22Rv1 (cell line): ENCODE results near the gene LYPD5.
A peak's percentile ranks its signal among the peaks of the same experiment; 100 is the strongest.
"Not testable (repeated sequence)": the region's sequence is repeated elsewhere in the genome, so short reads cannot be mapped to it uniquely, and the experiment has no call there.

ENCODE experiments used
- H3K27ac ChIP-seq: fragments of 450-650 bp; 2 replicates; pipeline ENCODE4 v1.5.1; 2017
- ZFX ChIP-seq: fragments of 450-650 bp; IDR thresholded peaks from 2 replicates; pipeline ENCODE4 v1.6.1; 2017; ENCODE audit warnings: antibody characterized with exemption, borderline replicate concordance
- TF ChIP-seq, protein P1 (sequence below): fragments of 450-650 bp; IDR thresholded peaks from 2 replicates; pipeline ENCODE4 v1.5.1; 2017; ENCODE audit warnings: mild to moderate bottlenecking

LYPD5 gene

DNA sequence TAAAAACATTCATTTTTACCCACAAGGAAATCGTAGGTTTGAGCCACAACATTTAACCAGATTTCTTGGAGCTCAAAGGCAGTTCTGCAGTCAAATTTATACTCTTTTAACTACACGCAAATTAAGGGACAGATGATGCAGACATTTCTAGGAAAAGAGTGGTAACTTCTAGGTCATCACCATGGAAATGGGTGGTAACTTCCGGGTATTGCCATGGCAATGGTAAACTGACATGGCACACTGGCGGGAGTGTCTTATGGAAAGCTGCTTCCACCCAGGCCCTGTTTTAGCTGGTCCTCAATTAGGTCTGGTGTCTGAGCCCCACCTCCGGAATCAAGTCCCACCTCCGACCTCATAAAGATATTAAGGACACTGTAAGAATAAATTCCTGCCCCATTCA lies 10.4 kb upstream of the LYPD5 start:
- no peak overlapping the region for H3K27ac ChIP-seq
- TF ChIP-seq ZFX: no peak
- TF ChIP-seq, protein P1, sequence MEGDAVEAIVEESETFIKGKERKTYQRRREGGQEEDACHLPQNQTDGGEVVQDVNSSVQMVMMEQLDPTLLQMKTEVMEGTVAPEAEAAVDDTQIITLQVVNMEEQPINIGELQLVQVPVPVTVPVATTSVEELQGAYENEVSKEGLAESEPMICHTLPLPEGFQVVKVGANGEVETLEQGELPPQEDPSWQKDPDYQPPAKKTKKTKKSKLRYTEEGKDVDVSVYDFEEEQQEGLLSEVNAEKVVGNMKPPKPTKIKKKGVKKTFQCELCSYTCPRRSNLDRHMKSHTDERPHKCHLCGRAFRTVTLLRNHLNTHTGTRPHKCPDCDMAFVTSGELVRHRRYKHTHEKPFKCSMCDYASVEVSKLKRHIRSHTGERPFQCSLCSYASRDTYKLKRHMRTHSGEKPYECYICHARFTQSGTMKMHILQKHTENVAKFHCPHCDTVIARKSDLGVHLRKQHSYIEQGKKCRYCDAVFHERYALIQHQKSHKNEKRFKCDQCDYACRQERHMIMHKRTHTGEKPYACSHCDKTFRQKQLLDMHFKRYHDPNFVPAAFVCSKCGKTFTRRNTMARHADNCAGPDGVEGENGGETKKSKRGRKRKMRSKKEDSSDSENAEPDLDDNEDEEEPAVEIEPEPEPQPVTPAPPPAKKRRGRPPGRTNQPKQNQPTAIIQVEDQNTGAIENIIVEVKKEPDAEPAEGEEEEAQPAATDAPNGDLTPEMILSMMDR: no peak

DNA sequence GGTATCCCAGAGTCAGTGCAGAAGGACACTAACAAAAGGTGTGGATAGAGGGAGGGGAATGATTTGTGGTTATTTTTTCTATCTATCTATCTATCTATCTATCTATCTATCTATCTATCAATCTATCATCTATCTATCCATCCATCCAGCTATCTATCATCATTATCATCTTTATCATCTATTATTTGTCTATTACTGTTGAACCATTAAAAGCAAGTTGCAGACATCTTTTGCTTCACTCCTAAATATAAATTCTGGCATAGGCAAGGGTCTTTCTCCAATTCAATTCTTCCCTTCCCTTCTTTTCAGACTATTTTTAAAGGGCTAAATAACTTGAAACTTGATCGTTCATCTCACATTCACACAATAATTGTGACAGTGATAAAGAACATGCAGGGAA lies 10.0 kb upstream of the LYPD5 start:
- no peak overlapping the region for H3K27ac ChIP-seq
- TF ChIP-seq ZFX: no peak
- TF ChIP-seq, protein P1: no peak

DNA sequence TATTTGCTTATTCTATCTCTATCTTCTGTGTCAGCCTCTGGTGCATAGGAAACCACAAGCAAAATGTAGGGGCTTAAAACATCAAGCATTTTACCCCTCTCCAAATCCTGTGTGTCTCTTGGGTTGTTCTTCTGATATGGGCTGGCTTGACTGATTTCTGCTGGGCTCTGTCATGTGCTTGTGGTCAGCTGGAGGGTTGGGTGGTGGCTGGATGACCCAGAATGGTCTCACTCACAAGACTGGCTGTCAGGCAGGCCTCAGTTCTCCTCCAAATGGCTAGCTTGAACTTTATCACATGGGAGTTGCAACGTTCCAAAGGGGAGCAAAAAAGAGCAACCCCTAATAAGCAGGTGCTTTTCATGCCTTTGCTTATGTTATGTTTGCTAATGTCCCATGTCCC lies 9.6 kb upstream of the LYPD5 start:
- no peak overlapping the region for H3K27ac ChIP-seq
- no peak for TF ChIP-seq ZFX
- TF ChIP-seq, protein P1: no peak

DNA sequence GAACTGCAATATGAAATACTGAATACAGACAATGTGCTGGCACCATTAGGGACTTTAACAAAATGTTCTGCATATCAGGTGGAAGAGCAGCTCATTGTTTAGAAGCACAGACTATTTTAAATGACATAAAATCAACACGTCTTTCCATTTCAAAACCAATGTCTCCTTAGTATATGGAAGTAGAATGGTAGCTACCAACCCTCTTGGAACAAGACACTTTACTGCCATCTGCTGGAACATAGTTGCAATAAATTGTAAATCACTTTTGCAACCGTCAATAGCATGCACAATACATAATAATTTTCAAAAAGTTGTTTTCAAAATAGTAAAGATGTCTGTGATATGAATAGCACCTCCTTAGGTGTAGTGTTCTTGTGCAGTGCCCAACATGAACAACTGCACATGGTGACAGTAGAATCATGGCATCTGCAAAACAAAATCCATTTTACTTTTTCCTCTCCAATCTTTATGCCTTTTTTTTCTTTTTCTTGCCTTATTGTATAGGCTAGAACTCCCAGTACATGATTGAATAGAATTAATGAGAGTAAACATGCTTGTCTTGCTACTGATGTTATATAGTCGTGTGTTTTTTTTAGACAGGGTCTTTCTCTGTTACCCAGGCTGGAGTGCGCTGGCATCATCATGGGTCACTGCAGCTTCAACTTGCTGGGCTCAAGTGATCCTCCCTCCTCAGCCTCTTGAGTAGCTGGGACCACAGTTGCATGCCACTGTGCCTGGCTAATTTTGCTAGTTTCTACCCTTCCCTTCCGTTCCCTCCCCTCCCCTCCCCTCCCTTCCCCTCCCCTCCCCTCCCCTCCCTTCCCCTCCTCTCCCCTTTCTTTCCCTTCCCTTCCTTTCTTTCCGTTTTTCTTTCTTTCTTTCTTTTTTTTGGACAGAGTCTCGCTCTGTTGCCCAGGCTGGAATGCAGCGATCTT lies 7.8 kb upstream of the LYPD5 start:
- TF ChIP-seq ZFX: no peak
- TF ChIP-seq, protein P1: peak; percentile 81
- H3K27ac ChIP-seq: no peak overlapping the region

DNA sequence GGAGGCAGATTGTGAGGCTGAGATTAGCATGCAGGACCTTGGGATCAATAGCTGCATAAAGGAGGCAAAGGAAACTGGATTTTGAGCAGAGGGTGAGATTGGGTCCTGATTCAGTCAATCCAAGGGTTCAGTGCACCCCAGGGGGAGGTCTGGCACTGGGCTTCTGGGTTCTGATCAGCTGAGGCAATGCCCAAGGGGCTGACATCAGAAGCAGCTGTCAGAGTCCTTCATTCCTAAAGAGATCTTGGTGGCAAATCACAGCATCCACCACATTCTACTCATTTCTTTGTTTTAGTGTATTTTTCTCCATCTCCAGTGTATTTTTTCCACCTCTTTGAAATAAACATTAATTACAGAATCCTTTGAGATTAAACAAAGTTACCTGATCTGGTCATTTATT lies 5.4 kb upstream of the LYPD5 start:
- H3K27ac ChIP-seq: no peak overlapping the region
- TF ChIP-seq, protein P1: no peak
- TF ChIP-seq ZFX: no peak

DNA sequence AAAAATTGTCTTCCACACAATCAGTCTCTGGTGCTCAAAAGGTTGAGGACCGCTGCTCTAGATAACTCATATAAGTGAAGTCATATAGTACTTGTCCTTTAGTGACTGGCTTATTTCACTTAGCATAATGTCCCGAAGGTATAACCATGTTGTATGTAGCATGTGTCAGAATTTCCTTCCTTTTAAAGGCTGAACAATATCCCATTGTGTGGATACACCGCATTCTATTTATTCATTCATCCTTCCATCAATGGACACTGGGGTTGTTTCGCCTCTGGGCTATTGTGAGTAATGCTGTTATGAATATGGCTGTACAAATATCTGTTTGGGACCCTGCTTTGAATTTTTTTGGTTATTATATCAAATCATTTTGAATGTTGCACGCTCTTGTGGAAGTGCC lies 4.6 kb upstream of the LYPD5 start:
- no peak overlapping the region for H3K27ac ChIP-seq
- no peak for TF ChIP-seq ZFX
- TF ChIP-seq, protein P1: no peak

DNA sequence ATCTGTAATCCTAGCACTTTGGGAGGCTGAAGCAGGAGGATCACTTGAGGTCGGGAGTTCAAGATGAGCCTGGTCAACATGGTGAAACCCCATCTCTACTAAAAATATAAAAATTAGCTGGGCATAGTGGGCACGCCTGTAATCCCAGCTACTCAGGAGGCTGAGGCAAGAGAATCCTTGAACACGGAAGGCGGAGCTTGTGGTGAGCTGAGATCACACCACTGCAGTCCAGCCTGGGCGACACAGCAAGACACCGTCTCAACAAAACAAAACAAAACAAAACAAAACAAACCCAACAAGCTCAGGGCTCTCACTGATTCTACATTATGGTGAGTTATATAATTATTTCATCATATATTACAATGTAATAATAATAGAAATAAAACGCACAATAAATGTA lies 4.2 kb upstream of the LYPD5 start:
- H3K27ac ChIP-seq: not testable (repeated sequence)
